ENCODE results near the gene PUS3.
"Not testable (repeated sequence)": the region's sequence is repeated elsewhere in the genome, so short reads cannot be mapped to it uniquely, and the experiment has no call there.

The PUS3 gene

GRCh38 chr11:125871391-125872137 is 31.4 kb downstream of the PUS3 start:
- H3K27me3 ChIP-seq (ENCODE audit: control insufficient read depth in 2 of 2, insufficient read depth in 2 of 2, low read length in 2 of 2): no peaks in the 10 kb centered on the region
- H3K4me3 ChIP-seq (ENCODE audit: low read length in 2 of 2): no peak overlapping the region
- H3K4me1 ChIP-seq (ENCODE audit: control insufficient read depth in 2 of 2, insufficient read depth in 2 of 2, low read length in 2 of 2): no peaks in the 10 kb centered on the region
- H3K9me3 ChIP-seq (ENCODE audit: control insufficient read depth in 2 of 2, low read length in 2 of 2): no peaks in the 10 kb centered on the region
- no peak overlapping the region for H3K9ac ChIP-seq (ENCODE audit: low read depth in 1 of 2, low read length in 2 of 2)
- no peak overlapping the region for H3K27ac ChIP-seq (ENCODE audit: low read depth in 2 of 2, low read length in 2 of 2)
- no peaks in the 10 kb centered on the region for H3K36me3 ChIP-seq (ENCODE audit: control insufficient read depth in 2 of 2, insufficient read depth in 2 of 2, low read length in 2 of 2)

GRCh38 chr11:125869521-125869920 is 33.5 kb downstream of the PUS3 start:
- Histone ChIP-seq H3K4me1 (ENCODE audit: control insufficient read depth in 2 of 2, insufficient read depth in 2 of 2, low read length in 2 of 2) (no peaks in the 10 kb centered on the region), H3K9me3 (ENCODE audit: control insufficient read depth in 2 of 2, low read length in 2 of 2) (no peaks in the 10 kb centered on the region), H3K27me3 (ENCODE audit: control insufficient read depth in 2 of 2, insufficient read depth in 2 of 2, low read length in 2 of 2) (no peaks in the 10 kb centered on the region), H3K9ac (ENCODE audit: low read depth in 1 of 2, low read length in 2 of 2) (no peak overlapping the region), H3K27ac (ENCODE audit: low read depth in 2 of 2, low read length in 2 of 2) (no peak overlapping the region), H3K36me3 (ENCODE audit: control insufficient read depth in 2 of 2, insufficient read depth in 2 of 2, low read length in 2 of 2) (no peaks in the 10 kb centered on the region), H3K4me3 (ENCODE audit: low read length in 2 of 2) (no peak overlapping the region)

GRCh38 chr11:125865354-125865753 is 37.7 kb downstream of the PUS3 start:
- H3K4me1 ChIP-seq (ENCODE audit: control insufficient read depth in 2 of 2, insufficient read depth in 2 of 2, low read length in 2 of 2); H3K4me3 ChIP-seq (ENCODE audit: low read length in 2 of 2); H3K9ac ChIP-seq (ENCODE audit: low read depth in 1 of 2, low read length in 2 of 2); H3K27me3 ChIP-seq (ENCODE audit: control insufficient read depth in 2 of 2, insufficient read depth in 2 of 2, low read length in 2 of 2); H3K27ac ChIP-seq (ENCODE audit: low read depth in 2 of 2, low read length in 2 of 2); H3K36me3 ChIP-seq (ENCODE audit: control insufficient read depth in 2 of 2, insufficient read depth in 2 of 2, low read length in 2 of 2); H3K9me3 ChIP-seq (ENCODE audit: control insufficient read depth in 2 of 2, low read length in 2 of 2): not testable (repeated sequence)

GRCh38 chr11:125862786-125863185 is 40.2 kb downstream of the PUS3 start:
- H3K4me1 ChIP-seq (ENCODE audit: control insufficient read depth in 2 of 2, insufficient read depth in 2 of 2, low read length in 2 of 2); H3K27me3 ChIP-seq (ENCODE audit: control insufficient read depth in 2 of 2, insufficient read depth in 2 of 2, low read length in 2 of 2); H3K9ac ChIP-seq (ENCODE audit: low read depth in 1 of 2, low read length in 2 of 2); H3K4me3 ChIP-seq (ENCODE audit: low read length in 2 of 2); H3K27ac ChIP-seq (ENCODE audit: low read depth in 2 of 2, low read length in 2 of 2); H3K36me3 ChIP-seq (ENCODE audit: control insufficient read depth in 2 of 2, insufficient read depth in 2 of 2, low read length in 2 of 2); H3K9me3 ChIP-seq (ENCODE audit: control insufficient read depth in 2 of 2, low read length in 2 of 2): not testable (repeated sequence)

GRCh38 chr11:125857670-125858069 is 45.3 kb downstream of the PUS3 start:
- not testable (repeated sequence) for H3K9ac ChIP-seq (ENCODE audit: low read depth in 1 of 2, low read length in 2 of 2); H3K36me3 ChIP-seq (ENCODE audit: control insufficient read depth in 2 of 2, insufficient read depth in 2 of 2, low read length in 2 of 2); H3K4me1 ChIP-seq (ENCODE audit: control insufficient read depth in 2 of 2, insufficient read depth in 2 of 2, low read length in 2 of 2); H3K9me3 ChIP-seq (ENCODE audit: control insufficient read depth in 2 of 2, low read length in 2 of 2); H3K27ac ChIP-seq (ENCODE audit: low read depth in 2 of 2, low read length in 2 of 2); H3K27me3 ChIP-seq (ENCODE audit: control insufficient read depth in 2 of 2, insufficient read depth in 2 of 2, low read length in 2 of 2); H3K4me3 ChIP-seq (ENCODE audit: low read length in 2 of 2)

GRCh38 chr11:125846188-125846587 is 56.8 kb downstream of the PUS3 start:
- H3K9ac ChIP-seq (ENCODE audit: low read depth in 1 of 2, low read length in 2 of 2): no peak overlapping the region
- H3K4me1 ChIP-seq (ENCODE audit: control insufficient read depth in 2 of 2, insufficient read depth in 2 of 2, low read length in 2 of 2): no peaks in the 10 kb centered on the region
- no peak overlapping the region for H3K4me3 ChIP-seq (ENCODE audit: low read length in 2 of 2)
- no peaks in the 10 kb centered on the region for H3K9me3 ChIP-seq (ENCODE audit: control insufficient read depth in 2 of 2, low read length in 2 of 2)
- H3K27ac ChIP-seq (ENCODE audit: low read depth in 2 of 2, low read length in 2 of 2): no peak overlapping the region
- no peaks in the 10 kb centered on the region for H3K27me3 ChIP-seq (ENCODE audit: control insufficient read depth in 2 of 2, insufficient read depth in 2 of 2, low read length in 2 of 2)
- H3K36me3 ChIP-seq (ENCODE audit: control insufficient read depth in 2 of 2, insufficient read depth in 2 of 2, low read length in 2 of 2): no peaks in the 10 kb centered on the region
